Activated T-helper 9 cell treated with anti-CD3 and anti-CD28 coated beads, Interleukin-2, amount 50 U/mL, for 16 hours (primary cell): ENCODE results near the gene NEURL3.
A peak's percentile ranks its signal among the peaks of the same experiment; 100 is the strongest.

ENCODE experiments used
- DNase-seq: peaks from one replicate; pipeline ENCODE4 v3.0.0-alpha.2; 2020; ENCODE audit warnings: low read depth

The NEURL3 gene

GRCh38 chr2:96527286-96528005 lies 22.3 kb upstream of the NEURL3 start:
- peak; percentile 60 for DNase-seq

- no peak for DNase-seq
Observed at GRCh38 chr2:96526615-96527285, 21.6 kb upstream of the NEURL3 start.

- DNase-seq = no peak
Observed at GRCh38 chr2:96526101-96526591, 21.0 kb upstream of the NEURL3 start.

- no peak for DNase-seq
Observed at GRCh38 chr2:96525211-96525507, 20.0 kb upstream of the NEURL3 start.

GRCh38 chr2:96524482-96525210 lies 19.5 kb upstream of the NEURL3 start:
- DNase-seq = no peak

- DNase-seq = no peak
Observed at GRCh38 chr2:96523659-96524481, 18.7 kb upstream of the NEURL3 start.

GRCh38 chr2:96522304-96523203 lies 17.4 kb upstream of the NEURL3 start:
- no peak for DNase-seq

- DNase-seq = no peak
Observed at GRCh38 chr2:96521219-96521618, 16.1 kb upstream of the NEURL3 start.

- no peak for DNase-seq
Observed at GRCh38 chr2:96520697-96521096, 15.5 kb upstream of the NEURL3 start.

- no peak for DNase-seq
Observed at GRCh38 chr2:96520231-96520630, 15.1 kb upstream of the NEURL3 start.

GRCh38 chr2:96517079-96517478 lies 11.9 kb upstream of the NEURL3 start:
- DNase-seq = no peak

GRCh38 chr2:96514521-96514920 lies 9.4 kb upstream of the NEURL3 start:
- DNase-seq = no peak

- no peak for DNase-seq
Observed at GRCh38 chr2:96512341-96512740, 7.2 kb upstream of the NEURL3 start.

GRCh38 chr2:96511851-96512250 lies 6.7 kb upstream of the NEURL3 start:
- DNase-seq = no peak

GRCh38 chr2:96510931-96511595 lies 5.9 kb upstream of the NEURL3 start:
- no peak for DNase-seq

- no peak for DNase-seq
Observed at GRCh38 chr2:96509847-96510230, 4.7 kb upstream of the NEURL3 start.

GRCh38 chr2:96509114-96509846 lies 4.1 kb upstream of the NEURL3 start:
- DNase-seq = peak; percentile 46

GRCh38 chr2:96508521-96509113 lies 3.5 kb upstream of the NEURL3 start:
- DNase-seq = no peak

- peak; percentile 82 for DNase-seq
Observed at GRCh38 chr2:96507957-96508520, 2.9 kb upstream of the NEURL3 start.
